RPMI8226 (cell line): ENCODE measurements around the gene SDK1.

Experiments
- DNase-seq: peaks from one replicate; pipeline ENCODE4 v3.0.0-alpha.2; 2015

Gene SDK1

DNA sequence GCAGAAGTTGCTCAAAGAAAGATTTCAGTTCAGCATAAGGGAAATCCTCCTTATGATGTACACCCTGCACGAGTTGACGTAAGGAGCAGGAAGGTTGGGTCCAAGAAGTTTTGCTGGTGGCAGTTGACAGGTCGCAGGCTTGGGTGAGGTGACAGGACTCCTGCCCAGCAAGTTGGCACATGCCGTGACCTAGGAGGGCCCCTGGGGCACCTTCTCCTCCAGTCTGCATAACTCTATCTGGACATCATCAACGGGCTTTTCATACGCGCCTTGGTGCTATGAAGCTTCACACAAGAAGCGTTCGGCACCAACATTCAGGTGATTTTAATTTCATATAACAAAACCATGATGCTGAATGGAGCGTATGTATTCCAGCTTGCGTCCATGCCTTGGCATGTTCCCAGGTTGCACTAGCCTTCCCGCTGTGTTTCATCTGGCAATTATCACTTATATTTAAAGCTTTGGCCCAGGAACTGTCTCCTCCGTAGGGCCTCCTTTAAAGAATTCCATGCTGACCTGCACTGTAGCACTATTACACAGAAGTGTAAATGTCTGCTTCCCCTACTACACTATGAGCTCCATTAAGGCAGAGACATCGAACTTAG is 729.4 kb downstream of the SDK1 start:
- DNase-seq = no peak

DNA sequence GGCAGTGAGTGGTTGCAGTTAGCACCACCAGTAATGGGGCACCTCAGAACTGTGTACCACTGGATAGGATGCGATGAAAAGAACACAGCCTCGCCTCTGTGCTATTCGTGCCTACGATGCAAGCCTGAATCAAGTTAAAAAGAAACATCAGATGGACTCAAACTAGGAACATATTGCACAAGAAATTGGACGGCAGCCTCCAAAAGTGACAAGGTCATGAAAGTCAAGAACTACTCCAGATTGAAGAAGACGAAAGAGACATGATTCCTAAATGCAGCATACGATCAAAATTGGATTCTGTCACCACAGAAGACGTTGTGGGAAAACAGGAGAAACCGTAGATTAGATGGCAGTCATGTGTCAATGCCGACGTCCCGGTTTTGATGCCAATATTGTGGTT is 732.9 kb downstream of the SDK1 start:
- no peak for DNase-seq

DNA sequence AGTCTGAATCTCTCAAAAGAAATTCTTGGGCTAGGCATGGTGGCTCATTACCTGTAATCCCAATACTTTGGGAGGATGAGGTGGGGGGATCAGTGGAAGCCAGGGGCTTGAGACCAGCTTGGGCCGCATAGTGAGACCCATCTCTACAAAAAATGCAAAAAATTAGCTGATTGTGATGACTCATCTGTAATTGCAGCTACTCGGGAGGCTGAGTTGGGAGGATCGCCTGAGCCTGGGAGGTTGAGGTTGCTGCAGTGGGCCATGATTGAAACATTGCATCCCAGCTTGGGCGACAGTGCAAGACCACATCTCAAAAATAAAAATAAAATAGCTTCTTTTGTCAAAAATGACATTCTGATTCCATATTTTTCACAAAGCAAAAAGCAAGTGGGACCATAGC is 736.3 kb downstream of the SDK1 start:
- DNase-seq = no peak

DNA sequence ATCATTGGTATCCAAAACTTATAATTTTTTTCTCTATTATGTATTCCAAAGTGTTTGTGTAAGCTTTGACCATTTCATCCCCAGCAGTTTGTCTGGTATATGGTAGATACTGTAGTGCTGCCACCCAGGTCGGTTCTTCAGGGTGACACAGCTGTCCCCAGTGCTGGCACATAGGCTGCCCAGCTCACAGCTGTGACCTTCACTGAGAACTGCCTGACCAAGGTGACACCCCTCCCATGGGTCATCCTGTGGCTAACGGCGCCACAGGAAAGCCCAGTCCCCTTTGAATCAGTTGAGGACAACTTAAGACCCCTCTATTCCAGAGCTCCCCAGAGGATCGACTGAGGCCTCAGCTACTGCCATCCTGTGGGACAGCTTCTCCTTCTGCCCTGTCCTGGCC is 736.8 kb downstream of the SDK1 start:
- DNase-seq = no peak

DNA sequence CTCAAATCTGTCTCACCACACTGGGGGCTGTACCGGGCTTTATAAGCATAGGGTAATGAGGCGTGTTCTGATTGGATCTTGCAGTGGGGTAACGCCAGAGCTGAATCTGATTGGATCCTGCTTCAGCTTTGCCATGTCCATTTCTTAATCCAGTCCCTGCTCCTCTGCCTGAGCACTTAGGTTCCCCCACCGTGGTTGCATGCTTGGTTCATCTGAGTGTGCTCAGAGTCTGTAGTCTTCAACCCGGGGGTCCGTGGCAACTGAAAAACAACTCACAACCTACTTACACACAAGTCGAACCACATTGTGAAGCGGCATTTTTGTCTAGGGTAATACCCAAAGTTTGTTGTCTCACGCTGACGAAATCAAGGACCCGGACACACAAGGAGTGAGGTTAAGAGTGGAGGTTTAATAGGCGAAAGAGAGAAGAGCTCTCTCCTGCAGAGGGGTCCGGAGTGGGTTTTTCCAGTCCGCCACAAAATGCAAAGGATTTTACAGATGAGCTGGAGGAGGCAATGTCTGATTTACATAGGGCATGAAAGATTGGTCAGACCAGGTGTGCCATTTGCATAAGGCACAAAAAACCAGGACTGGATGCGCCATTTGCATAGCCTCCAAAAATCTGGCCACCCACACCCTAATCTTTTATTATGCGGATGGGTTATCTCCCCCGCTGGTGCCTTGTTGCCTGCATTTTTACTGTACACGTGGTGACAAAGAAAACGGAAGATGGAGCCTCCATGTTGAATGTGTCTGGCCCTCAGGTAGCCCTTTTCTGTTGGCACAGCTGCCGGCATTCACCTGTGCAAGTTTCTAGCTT is 739.3 kb downstream of the SDK1 start:
- DNase-seq = no peak

DNA sequence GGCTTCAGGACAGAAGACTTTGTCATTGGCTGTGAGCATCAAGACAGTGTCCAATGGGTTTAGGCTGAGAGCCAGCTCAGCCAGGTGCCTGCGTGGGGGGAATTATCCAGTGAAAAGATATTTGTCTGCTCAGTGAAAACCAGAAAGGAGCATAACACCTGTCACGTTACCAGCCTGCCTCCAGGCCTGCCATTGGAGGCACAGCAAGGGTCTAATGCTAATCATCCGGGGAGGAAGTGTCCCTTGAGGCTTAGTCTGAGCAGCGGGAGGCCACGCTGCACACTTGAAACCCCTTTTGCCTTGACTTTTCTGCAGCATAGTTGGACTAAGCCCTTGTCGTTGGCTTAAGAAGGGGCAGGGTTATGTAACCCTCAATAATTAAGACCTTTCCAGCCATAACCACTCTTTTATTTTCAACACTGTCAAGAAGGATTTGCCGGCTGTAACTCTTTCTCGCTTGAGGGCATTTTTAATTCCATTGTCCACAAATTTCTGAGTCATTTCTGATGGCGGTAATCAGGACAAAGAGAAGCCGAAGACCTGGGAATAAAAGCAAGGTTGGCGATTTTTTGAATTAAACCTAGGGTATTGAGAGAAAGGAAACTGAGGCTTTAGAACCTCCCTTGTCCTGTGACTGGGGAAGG is 741.5 kb downstream of the SDK1 start:
- no peak for DNase-seq

DNA sequence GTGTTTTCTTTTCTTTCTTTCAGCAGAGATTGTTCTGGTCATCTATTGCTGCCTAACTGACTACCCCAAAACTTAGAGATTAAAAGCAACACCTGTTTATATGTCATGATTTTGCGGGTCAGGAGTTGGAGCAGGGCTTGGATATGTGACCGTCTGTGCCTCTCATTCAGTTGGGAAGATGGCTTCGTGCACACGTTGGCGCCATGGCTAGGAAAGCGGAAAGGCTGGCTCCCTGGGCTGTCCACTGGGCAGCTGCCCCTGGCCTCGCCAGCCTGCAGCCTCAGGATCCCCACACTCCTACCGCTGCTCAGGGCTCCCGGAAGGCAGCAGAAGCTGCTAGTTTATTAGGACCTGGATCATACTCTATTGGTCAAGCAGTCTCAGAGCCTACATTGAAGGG is 742.9 kb downstream of the SDK1 start:
- no peak for DNase-seq

DNA sequence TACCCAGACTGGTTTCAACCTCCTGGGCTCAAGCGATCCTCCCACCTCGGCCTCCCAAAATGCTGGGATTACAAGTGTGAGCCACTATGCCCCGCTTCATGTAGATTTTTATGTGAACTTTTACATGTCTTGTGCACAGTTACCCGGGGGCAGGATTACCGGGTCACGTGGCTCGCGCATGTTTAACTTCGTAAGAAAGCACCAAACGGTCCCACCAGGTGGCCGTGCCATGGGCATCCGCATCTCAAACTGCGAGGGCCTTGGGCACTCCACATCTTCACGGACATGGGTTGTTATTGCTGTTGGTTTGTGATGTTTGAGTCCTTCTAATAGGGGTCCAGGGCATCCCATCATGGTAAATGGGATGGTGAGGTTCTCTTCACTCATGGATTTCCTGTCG is 744.4 kb downstream of the SDK1 start:
- DNase-seq = no peak

DNA sequence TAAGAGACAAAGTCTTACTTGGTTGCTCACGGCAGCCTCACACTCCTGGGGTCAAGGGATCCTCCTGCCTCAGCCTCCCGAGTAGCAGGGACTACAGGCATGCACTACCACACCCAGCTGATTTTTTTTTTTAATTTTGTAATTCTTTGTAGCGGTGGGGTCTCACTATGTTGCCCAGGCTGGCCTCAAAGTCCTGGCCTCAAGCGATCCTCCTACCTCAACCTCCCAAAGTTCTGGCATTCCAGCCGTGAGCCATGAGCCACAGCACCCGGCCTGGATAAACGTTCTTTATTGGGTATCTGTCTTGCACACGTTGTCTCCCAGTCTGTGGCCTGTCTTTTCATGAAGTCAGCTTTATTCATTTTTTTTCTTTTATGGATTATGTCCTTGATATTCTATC is 744.9 kb downstream of the SDK1 start:
- DNase-seq = no peak

DNA sequence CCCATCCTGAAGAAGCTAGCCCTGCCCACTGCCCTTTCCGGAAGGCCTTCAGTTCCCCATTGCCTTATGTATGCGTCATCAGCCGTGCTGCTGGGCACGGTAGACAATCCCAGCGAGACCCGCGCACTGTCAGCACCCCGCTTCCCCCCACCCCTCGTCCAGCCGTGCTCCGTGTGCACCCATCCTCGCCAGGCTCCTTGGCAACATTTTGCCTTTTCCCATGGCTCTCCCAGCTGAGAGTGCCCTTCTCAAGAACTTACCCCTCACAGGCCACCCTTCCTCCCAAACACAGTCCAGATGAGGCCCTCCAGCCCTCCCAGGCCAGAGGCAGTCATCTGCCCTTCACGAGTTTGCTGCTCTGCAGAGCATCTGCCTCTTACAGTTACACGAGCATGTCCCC is 747.3 kb downstream of the SDK1 start:
- no peak for DNase-seq

DNA sequence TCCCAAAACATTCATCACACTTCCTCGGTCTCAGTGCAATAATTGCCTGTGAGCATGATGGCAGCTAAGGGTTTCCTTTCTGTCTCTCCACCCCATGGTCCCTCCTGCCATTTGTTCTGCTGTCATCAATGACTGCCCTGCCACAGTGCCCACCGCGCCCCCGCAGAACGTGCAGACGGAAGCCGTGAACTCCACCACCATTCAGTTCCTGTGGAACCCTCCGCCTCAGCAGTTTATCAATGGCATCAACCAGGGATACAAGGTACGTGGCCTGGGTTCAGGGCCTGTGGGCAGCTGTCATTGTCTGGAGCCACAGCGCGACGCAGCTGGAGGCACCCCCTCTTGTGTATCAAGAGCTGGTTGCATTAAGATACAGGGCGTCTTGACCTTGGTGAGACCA is 748.1 kb downstream of the SDK1 start:
- no peak for DNase-seq

DNA sequence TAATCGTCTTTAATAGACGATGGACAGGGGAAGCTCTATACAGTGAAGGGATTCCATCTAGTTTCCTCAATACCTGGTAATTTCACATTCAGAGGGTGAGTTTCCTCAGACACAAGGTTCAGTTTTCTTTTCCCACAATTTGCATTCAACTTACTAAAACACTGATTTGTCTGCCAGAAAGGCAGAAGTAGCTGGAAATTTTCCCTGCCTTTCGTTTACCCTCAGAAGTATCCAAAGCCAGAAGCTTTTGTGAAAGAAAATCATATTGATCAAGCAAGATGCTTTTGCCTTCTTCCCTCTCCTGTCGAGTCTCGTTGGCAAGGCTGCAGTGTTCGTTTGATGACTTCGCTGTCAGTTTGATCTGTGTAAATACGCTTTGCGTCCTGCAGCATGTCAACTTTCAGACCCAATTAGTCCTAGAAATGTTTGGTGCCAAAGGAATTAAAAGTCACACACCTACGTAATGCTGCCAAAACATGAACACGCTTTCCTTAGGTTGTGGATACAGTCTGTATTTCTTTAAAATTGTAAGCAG is 749.1 kb downstream of the SDK1 start:
- DNase-seq = no peak

DNA sequence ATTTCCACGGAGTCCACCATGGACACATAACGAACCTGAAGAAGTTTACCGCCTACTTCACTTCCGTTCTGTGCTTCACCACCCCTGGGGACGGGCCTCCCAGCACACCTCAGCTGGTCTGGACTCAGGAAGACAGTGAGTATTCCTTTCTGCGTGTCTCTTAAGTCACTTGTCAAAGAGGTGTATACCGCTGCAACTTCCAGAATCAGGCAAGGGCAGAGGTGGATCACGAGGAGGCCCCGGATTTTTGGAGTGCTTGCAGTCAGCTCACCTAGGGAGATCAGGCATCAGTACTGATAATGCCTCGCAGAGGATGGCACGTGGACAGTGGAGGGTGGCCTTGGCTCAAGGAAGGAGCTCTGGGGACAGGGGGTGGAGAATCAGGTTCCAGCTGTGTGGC is 750.6 kb downstream of the SDK1 start:
- no peak for DNase-seq

DNA sequence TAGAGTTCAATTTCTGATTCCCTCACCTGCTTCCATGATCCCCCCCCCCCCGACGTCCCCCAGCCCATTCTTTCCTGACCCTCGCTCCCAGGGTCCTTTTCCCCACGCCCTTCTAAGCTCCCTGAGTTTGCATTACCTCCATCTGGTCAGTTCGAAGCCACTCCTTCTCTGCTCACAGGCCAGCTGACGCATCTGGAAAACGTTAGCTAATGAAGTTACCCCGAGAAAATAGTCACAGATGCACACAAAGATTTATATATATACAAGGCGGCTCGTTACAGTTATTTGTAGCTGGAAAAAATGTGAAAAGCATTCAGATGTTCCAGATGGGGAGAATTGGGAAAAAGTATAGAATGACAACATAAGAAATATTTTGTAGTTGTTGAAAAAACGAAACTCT is 751.1 kb downstream of the SDK1 start:
- DNase-seq = no peak

DNA sequence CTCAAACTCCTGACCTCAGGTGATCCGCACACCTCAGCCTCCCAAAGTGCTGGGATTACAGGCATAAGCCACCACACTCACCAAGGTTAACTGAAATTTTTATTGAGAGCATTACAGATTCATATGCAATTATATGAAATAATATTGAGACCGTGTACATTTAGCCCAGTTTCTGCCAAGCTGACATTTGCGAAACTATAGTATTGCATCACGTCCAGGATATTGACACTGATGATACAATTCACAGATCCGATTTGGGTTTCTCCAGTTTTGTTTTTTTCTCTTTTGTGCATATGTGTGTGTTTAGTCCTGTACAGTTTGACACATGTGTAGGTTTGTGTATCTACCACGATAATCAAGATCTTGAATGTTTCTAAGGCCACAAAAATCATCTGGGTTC is 753.1 kb downstream of the SDK1 start:
- no peak for DNase-seq

DNA sequence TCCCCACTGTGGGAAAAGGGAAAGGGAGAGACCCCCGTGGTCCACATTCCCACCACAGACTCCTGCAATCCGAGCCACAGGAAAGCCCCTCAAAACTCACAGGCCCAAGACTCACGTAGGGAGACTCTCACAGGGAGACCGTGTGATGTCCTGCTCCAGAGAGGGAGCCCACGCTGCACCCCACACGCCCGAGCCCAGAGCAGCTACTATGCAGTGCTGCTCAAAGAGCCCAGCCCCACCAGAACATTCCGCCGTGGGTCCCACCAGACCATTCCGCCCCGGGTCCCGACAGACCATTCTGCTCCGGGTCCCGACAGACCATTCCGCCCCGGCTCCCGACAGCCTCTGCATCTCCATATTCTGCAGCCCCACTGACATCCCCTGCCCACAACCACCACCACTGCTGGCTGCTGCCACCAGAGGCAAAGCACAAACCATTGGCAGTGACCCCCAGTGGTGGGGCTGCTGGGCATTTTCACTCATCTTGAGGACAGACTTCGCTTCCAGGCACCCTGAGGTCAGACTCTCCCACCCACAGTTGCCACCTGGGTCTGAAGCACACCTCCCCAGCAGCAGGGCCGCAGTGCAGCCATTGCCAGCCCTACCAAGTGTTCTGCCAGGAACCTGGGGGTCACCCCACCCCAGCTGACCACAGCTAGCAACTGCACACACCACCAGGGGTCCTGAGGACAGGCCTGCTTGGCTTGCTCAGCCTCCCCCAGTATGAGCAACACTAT is 755.7 kb downstream of the SDK1 start:
- DNase-seq = no peak

DNA sequence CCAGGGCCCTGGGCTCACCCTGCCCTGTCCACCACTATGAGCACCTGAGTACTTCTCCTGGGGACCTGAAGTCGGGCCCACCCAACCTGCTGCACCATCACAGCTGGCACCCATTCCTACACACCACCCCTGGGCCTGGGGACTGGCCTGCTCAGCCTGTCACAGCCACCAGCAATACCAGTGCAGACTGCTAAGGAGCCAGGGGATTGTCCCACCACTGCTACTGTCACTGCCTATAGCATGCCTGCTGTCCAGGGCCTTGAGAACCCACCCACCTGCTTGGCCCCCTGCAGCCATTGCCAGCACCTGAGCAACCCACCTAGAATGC is 756.2 kb downstream of the SDK1 start:
- DNase-seq = no peak

DNA sequence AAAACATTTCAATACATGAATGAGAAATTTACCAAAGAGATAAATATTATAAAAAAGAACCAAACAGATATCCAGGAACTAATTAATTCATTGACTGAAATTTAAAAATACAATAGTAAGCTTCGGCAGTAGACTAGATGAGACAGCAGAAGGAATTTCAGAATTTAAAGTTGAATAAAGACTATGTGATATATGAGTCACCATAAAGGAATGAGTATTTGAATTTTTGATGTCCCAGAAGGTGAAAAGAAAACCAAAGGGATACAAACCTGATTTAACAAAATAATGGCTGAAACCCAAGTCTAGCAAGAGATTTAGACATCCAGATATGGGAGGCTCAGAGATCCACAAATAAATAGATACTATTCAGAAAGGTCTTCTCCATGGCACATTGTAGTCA is 757.1 kb downstream of the SDK1 start:
- DNase-seq = no peak

DNA sequence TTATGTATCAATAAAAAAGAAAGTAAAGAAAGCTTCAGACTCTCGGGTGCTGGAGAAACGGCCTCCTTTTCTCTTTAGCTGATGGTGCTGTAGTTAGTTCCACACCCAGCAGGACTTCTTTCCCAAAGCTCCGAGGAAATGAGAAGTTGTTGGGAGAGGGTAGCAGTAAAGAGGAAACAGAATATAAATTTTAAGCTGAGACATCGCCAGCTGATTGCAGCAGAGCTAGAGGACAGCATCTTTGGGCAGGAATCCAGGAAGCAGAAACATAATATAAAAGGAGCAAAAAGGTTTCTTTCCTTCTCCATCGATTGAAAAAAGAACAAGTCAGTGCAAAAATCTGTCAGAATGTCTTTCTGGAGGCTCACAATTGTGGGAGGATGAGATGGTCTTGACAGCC is 764.1 kb downstream of the SDK1 start:
- DNase-seq = no peak

DNA sequence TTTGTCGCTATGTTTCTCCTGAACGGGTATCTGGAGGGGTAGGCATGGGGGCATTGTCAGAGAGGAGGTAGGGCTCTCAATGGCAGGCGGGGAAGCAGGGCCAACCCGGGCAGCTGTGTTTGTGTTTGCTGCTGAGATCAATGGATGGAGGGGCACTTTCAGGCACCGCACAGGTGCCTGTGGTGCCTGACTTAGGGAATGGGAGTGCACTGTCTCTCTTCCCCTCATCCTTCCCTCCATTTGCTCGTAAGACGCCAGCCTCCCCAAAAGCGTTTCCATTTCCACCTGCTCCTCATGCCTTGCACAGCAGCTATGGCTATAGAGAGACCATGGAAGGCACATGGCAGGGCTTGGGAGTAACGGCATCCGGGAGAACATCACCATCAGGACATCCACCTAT is 765.2 kb downstream of the SDK1 start:
- DNase-seq = no peak

DNA sequence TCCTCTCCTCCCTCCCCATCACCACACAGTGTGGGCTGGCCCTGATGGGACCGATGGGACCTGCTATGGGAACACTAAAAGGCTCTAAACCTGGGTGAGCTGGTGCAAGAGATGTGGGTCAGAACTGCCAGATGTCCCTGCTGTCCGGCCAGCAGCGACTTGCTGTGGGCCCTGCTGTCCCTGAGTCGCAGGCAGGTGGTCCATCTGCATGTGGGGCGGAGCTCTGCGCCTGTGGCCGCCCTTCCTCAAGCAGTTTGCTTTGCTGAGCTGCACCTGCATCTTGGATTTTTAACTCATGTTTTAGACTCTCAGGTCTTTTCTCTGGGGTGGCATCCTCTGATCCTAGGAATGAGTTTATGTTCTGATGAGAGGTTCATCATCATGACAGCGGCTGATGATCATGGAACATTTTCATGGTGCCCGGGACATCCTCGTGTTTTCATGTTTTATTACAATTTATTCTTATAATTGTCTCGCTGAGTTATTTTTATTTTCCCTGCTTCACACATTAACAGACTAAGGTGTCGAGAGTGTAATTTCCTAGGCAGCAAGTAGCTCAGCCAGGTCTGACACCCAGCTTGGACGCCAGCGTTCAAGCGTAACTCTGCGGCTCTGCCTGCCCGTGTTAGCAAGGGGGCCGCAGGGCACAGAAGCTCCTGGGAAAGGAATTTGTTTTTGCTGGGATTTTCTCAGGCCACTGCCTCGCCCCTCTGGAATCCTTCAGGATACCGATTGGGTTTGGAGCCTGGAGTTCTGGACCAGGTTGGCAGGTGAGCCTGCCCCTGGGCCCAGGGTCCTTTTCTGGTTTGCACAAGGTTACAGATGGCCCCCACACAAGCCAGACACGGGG is 765.8 kb downstream of the SDK1 start:
- DNase-seq = no peak

DNA sequence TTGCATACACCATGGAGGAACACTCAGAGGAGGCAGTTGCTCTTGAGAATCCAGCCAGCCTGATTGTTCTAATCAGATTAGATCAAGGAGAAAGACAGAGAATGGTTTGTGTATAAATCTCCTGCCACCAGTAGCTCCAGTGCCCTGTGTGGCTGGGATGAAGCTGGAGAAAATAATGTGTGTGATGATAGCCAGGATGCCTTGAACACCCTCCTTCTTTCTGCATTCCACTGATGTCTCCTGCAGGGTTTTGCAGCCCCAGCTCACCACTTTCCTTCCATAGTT is 766.4 kb downstream of the SDK1 start:
- DNase-seq = no peak

DNA sequence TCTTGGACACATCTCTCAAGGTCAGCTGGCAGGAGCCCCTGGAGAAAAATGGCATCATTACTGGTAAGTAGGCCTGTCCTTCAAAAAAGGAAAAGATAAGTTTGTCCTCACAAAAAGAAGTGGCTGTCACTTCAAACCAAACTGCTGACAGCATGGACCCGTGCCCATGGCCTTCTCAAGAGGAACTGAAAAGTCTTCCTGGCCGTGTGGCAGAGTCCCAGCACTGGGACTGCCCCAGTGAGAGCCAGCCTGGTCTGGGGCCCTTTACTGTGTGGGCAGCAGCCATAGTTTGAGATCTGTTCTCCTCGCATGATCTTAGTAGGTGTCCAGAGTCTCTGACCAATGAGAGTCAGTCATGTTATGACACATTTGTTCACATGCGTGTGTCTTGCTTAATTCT is 766.8 kb downstream of the SDK1 start:
- peak; percentile 52 for DNase-seq
